Pancreas (tissue), 10 donors: Measurements from ENCODE around the gene GPI. TPM values are rescaled to one million over a fixed set of nuclear protein-coding genes. Genes with fewer than 3 reads are reported as not detected.
"Not testable (repeated sequence)": the region's sequence is repeated elsewhere in the genome, so short reads cannot be mapped to it uniquely, and the experiment has no call there.

Experiments
- ATAC-seq, 4 donors: fragments of 200-7000 bp; cut with Tn5 transposase; one replicate each; pipeline versions ENCODE4 v1.8.0 to v1.9.1; 2020; ENCODE audit warnings: mild to moderate bottlenecking in 4 of 4, moderate library complexity in 4 of 4
- DNase-seq, 6 donors: peaks; one replicate each; pipeline ENCODE4 v3.0.0-alpha.2; 2020
- FAIRE-seq: peaks from 2 replicates; lab custom pipeline; 2012; peaks lifted over from hg19 to GRCh38; lab: Jason Lieb, UNC
- H3K27ac ChIP-seq, 4 donors: fragments of 200-600 bp; sonication (generic); 1 replicate in 3 of 4; 2 replicates in 1 of 4; pipeline versions ENCODE4 v1.5.0 to v1.8.0; 2020
- H3K27me3 ChIP-seq, 4 donors: fragments of 200-600 bp; one replicate each; pipeline ENCODE4 v1.8.0; 2021
- H3K36me3 ChIP-seq, 3 donors: fragments of 200-600 bp; sonication (generic) in 1 of 3; one replicate each; pipeline versions ENCODE4 v1.5.0 to v1.8.0; 2020 to 2021
- H3K4me1 ChIP-seq, 3 donors: fragments of 200-600 bp; one replicate each; pipeline ENCODE4 v1.8.0; 2021
- H3K4me3 ChIP-seq, 4 donors: fragments of 200-600 bp; sonication (generic) in 2 of 4; one replicate each; pipeline versions ENCODE4 v1.5.0 to v1.8.0; 2020 to 2021
- H3K9me3 ChIP-seq, 4 donors: fragments of 200-600 bp; one replicate each; pipeline ENCODE4 v1.8.0; 2021
- WGBS, 2 donors: extraction: QIAGEN DNeasy Blood & Tissue Kit; methylation state at CpG; one replicate each; pipeline ENCODE4 v1.1.7; 2013; 5-methylcytosine and 5-hydroxymethylcytosine counted together
- intact Hi-C, 3 donors: fragments of 100-400 bp; cut with DNase I; formaldehyde crosslinking; loops; one replicate each; pipeline versions ENCODE4 v1.11.1 to v1.14.2; 2022
- polyA plus RNA-seq, 2 donors: library from polyadenylated mRNA; stranded (reverse); fragments of 200-250 nt; gene quantifications; one replicate each; pipeline ENCODE4 v1.2.3, GENCODE V29; 2013
- total RNA-seq, 6 donors: library from RNA; stranded (reverse); fragmentation: NEBNext Ultra II Directional in 4 of 6; extraction: Animal tissue kit (Norgen Biotek cat#: 25700) in 4 of 6; gene quantifications; one replicate each; pipeline versions ENCODE4 v1.2.1 to v1.2.4, GENCODE V29; 2021 to 2023
- TF ChIP-seq, protein P1 (sequence below), 4 donors: fragments of 200-600 bp; sonication (generic) in 3 of 4; IDR thresholded peaks; one replicate each; pipeline versions ENCODE4 v1.5.0 to v1.8.0; 2021; ENCODE audit warnings: antibody characterized with exemption in 4 of 4
- donor health status: healthy with polysubstance abuse.
- donor health status: DM: no; HTN: no; CAD: no; lungs with moderate emphysema.
- donor health status: DM: no; HTN: no; CAD: no.
- donor health status: control.
- donor health status: control.
- donor health status: Bipolar disorder and iron deficiency.
- donor health status: DM: yes; HTN: yes; CAD: no.
- donor health status: DM: no; HTN: no; CAD: no.
- donor health status: DM: no; HTN: no; CAD: no.
- donor health status: DM: yes; HTN: yes; CAD: no.

The GPI gene
- total and polyA plus RNA-seq, 8 donors = 50.5 to 119 (median 67.3) TPM

DNA sequence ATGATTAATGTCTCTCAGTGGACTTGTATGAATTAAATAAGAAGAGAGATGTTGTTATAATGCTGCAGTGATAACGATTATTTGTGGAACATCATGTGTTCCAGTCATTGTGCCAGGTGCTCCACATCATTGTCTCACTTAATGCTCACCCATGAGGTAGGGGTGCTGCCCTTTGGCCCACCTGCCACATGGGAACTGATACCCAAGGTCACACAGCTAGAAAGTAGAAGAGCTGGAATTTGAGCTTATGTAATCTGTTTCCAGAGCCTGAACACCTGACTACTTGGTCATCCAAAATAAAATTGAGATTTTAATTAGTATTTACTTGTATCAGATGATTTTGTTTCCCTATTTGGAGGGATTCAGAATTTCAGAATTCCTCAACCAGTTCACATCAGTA lies 36.0 kb upstream of the GPI start:
- ATAC-seq = peak in 3 of 4 donors; percentile 35 to 80 (median 68)
- no peak for DNase-seq
- H3K36me3 ChIP-seq = peaks cover 6 to 61% (median 11%) of the 10 kb centered on the region in 3 donors
- no peaks in the 10 kb centered on the region for H3K9me3 ChIP-seq
- no peak overlapping the region for H3K27ac ChIP-seq
- no peak overlapping the region for H3K4me3 ChIP-seq
- H3K27me3 ChIP-seq = no peaks in the 10 kb centered on the region
- peaks cover 2 to 6% (median 6%) of the 10 kb centered on the region in 3 donors for H3K4me1 ChIP-seq
- no peak for FAIRE-seq
- TF ChIP-seq, protein P1, sequence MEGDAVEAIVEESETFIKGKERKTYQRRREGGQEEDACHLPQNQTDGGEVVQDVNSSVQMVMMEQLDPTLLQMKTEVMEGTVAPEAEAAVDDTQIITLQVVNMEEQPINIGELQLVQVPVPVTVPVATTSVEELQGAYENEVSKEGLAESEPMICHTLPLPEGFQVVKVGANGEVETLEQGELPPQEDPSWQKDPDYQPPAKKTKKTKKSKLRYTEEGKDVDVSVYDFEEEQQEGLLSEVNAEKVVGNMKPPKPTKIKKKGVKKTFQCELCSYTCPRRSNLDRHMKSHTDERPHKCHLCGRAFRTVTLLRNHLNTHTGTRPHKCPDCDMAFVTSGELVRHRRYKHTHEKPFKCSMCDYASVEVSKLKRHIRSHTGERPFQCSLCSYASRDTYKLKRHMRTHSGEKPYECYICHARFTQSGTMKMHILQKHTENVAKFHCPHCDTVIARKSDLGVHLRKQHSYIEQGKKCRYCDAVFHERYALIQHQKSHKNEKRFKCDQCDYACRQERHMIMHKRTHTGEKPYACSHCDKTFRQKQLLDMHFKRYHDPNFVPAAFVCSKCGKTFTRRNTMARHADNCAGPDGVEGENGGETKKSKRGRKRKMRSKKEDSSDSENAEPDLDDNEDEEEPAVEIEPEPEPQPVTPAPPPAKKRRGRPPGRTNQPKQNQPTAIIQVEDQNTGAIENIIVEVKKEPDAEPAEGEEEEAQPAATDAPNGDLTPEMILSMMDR (IDR thresholded peaks at IDR 0.05) = no peak
- intact Hi-C loops = no loop called here
- WGBS, 2 donors = 13 to 17% methylated on average over 1 of the region's 1 CpG

DNA sequence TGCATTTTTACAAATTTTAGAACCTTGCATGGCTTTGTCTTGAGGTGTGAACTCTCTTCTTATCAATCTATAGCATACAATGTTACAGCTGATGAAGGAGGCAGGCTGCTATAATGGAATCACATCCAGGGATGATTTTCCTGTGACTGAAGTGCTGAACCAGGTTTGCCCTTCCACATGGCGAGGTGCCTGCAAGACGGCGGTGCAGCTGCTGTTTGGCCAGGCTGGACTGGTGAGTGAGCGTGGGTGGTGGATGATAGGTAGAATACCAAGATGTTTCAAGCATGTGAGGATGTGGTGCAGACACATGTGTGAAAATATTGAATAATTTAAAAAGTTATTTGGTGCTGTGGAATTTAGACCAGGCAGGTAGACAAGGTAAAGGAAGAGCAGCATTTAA lies 34.9 kb upstream of the GPI start:
- Histone ChIP-seq H3K27ac (no peak overlapping the region), H3K9me3 (no peaks in the 10 kb centered on the region), H3K4me1 (peaks cover 2 to 6% (median 6%) of the 10 kb centered on the region in 3 donors), H3K4me3 (no peak overlapping the region), H3K27me3 (no peaks in the 10 kb centered on the region), H3K36me3 (peaks cover 6 to 59% (median 11%) of the 10 kb centered on the region in 3 donors)
- intact Hi-C loops = no loop called here
- TF ChIP-seq, protein P1 (IDR thresholded peaks at IDR 0.05) = no peak
- 88 to 89% methylated on average over 4 of the region's 4 CpGs for WGBS, 2 donors
- no peak for FAIRE-seq
- no peak for ATAC-seq
- no peak for DNase-seq

DNA sequence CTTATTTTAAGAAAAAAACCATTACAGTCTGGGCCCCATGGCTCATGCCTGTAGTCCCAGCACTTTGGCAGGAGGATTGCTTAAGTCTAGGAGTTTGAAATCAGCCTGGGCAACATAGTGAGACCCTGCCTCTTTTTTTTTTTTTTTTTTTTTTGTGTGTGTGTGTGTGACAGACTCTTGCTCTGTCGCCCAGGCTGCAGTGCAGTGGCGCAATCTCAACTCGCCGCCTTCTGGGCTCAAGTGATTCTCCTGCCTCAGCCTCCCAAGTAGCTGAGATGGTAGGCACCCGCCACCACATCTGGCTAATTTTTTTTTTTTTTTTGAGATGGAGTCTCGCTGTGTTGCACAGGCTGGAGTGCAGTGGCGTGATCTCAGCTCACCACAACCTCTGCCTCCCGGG lies 34.4 kb upstream of the GPI start:
- peaks cover 6 to 57% (median 11%) of the 10 kb centered on the region in 3 donors for H3K36me3 ChIP-seq
- H3K4me3 ChIP-seq, H3K27ac ChIP-seq, H3K4me1 ChIP-seq, ATAC-seq, H3K9me3 ChIP-seq, H3K27me3 ChIP-seq, FAIRE-seq, intact Hi-C loops, DNase-seq: not testable (repeated sequence)
- 94 to 99% methylated on average over 8 of the region's 8 CpGs for WGBS, 2 donors

DNA sequence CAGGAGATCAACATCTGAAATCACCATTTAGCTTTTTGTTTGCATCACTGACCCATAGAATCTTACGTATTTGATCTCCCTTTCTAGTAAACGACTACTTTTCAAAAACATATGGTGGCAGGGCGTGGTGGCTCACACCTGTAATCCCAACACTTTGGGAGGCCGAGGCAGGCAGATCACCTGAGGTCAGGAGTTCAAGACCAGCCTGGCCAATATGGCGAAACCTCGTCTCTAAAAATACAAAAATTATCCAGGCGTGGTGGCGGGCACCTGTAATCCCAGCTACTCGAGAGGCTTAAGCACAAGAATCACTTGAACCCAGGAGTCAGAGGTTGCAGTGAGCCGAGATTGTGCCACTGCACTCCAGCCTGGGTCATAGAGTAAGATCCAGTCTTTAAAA lies 33.4 kb upstream of the GPI start:
- H3K4me3 ChIP-seq, intact Hi-C loops, ATAC-seq, H3K27ac ChIP-seq, FAIRE-seq, H3K27me3 ChIP-seq, H3K9me3 ChIP-seq, H3K4me1 ChIP-seq, DNase-seq: not testable (repeated sequence)
- WGBS, 2 donors = 92% methylated on average over 10 of the region's 10 CpGs
- peaks cover 6 to 57% (median 11%) of the 10 kb centered on the region in 3 donors for H3K36me3 ChIP-seq

DNA sequence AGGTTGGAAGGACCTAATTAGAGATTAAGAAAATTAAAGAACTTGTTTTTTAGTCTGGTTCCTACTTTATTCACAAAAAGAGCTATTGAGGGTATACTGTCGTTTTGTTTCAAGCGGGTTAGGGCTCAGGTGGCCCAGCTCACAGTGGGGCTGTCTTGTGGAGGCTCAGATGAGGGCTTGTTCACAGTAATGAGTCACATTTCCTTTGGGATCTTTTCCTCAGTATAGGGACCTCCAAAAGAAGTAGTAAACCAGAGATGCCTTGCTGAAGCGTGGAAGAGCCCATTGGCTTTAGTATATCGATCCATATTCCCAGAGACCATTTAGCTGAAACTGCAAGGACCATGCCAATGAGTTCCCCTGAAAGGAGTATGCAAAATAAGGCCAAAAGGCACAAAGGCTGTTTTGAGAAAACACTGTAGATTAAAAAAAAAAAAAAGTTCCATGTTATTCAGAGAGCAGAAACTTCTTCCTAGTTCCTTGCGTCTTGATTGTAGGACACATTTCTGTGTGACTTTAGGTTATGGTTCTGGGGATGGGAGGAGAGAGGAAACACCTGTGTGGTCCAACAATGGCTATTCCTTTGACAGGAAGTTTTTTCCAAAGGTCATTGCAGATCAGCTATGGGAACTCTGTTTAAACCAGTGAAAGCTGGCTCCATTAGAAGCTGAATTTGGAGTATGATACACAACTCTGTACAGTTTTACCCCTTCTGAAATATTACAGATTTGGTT lies 32.8 kb upstream of the GPI start:
- ATAC-seq = no peak
- no peak for DNase-seq
- Histone ChIP-seq H3K4me3 (no peak overlapping the region), H3K9me3 (no peaks in the 10 kb centered on the region), H3K36me3 (peaks cover 6 to 55% (median 11%) of the 10 kb centered on the region in 3 donors), H3K4me1 (peaks cover 8 to 15% (median 9%) of the 10 kb centered on the region in 3 donors), H3K27ac (no peak overlapping the region), H3K27me3 (no peaks in the 10 kb centered on the region)
- intact Hi-C loops = no loop called here
- WGBS, 2 donors = 93 to 97% methylated on average over 5 of the region's 5 CpGs
- TF ChIP-seq, protein P1 (IDR thresholded peaks at IDR 0.05) = no peak
- no peak for FAIRE-seq

DNA sequence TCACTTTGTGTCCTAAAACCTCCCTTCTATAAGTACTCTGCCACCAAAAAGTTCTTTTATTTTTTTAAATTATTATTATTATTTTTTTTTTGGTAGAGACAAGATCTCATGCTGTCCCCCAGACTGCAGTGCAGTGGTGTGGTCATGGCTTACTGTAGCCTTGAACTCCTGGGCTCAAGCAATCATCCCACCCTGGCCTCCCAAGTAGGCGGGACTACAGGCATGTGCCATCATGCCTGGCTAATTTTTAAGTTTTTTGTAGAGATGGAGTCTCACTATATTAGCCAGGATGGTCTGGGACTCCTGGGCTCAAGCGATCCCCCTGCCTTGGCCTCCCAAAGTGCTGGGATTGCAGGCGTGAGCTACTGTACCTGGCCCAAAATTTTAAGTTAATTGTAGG lies 29.1 kb upstream of the GPI start:
- TF ChIP-seq, protein P1 (IDR thresholded peaks at IDR 0.05) = no peak
- WGBS, 2 donors = 89 to 92% methylated on average over 3 of the region's 3 CpGs
- no peak overlapping the region for H3K27ac ChIP-seq
- ATAC-seq (no peak), DNase-seq (no peak), FAIRE-seq (no peak)
- intact Hi-C loops = no loop called here
- no peaks in the 10 kb centered on the region for H3K9me3 ChIP-seq
- peaks cover under 1 to 47% (median 2%) of the 10 kb centered on the region in 3 donors for H3K36me3 ChIP-seq
- H3K27me3 ChIP-seq = no peaks in the 10 kb centered on the region
- H3K4me1 ChIP-seq = peaks cover 15 to 20% (median 20%) of the 10 kb centered on the region in 3 donors
- H3K4me3 ChIP-seq = no peak overlapping the region
